Measurements from ENCODE around the gene PRKCD.

GRCh38 chr3:53215816-53216215, 54.8 kb downstream of the PRKCD start:
- TF ChIP-seq EZH2phosphoT487 (IDR thresholded peaks at IDR 0.05; ENCODE audit: low read depth, severe bottlenecking, unreplicated experiment) (no peak), CTCF (IDR thresholded peaks at IDR 0.05; ENCODE audit: poor library complexity) (no peak)
